K562 (cell line): ENCODE results near the gene OSBPL3. TPM values are rescaled to one million over a fixed set of nuclear protein-coding genes. Genes with fewer than 3 reads are reported as not detected.
A peak's percentile ranks its signal among the peaks of the same experiment; 100 is the strongest.

Experiments
- ATAC-seq: fragments of 200-7000 bp; cut with Tn5 transposase; 3 replicates; pipeline ENCODE4 v1.9.1; 2020; ENCODE audit warnings: moderate library complexity
- BruUV-seq: library from RNA; stranded (reverse); fragments of 400-500 nt; replicated peaks from 2 replicates; lab custom pipeline; 2021; lab: Mats Ljungman, UMichigan
- CTCF ChIA-PET: fragments of 300-600 bp; formaldehyde crosslinking; extraction: SDS; loops from one replicate; lab custom pipeline; 2021; ENCODE audit warnings: low intra/inter-chr PET ratio; lab: Yijun Ruan, JAX
- POLR2A ChIA-PET: fragments of 300-600, 350-650 bp; sonication (Branson Sonifier 250); formaldehyde crosslinking; extraction: SDS; loops from one replicate; lab custom pipeline; 2021; ENCODE audit warnings: antibody characterized with exemption, inconsistent platforms; lab: Yijun Ruan, JAX
- DNase-seq, 4 experiments: peaks; one replicate each; pipeline versions ENCODE4 v3.0.0 to v3.0.0-alpha.2; 2011 to 2018; ENCODE audit warnings: low spot score in 3 of 4, mixed read lengths in 3 of 4; ENCODE audit errors: extremely low read depth in 1 of 4
- FAIRE-seq: peaks from 2 replicates; lab custom pipeline; 2011; peaks lifted over from hg19 to GRCh38; lab: Jason Lieb, UNC
- H2AFZ ChIP-seq: 2 replicates; pipeline ENCODE4 v1.6.0; 2011; ENCODE audit warnings: low read depth, low read length, control low read depth, inconsistent platforms
- H3K27ac ChIP-seq: fragments of 200-600 bp; 3 replicates; pipeline ENCODE4 v1.8.0; 2011; ENCODE audit warnings: low read depth, mild to moderate bottlenecking, control low read depth, inconsistent platforms, low read length, moderate library complexity, mixed read lengths; ENCODE audit errors: extremely low read depth
- H3K27me3 ChIP-seq, 2 experiments: fragments of 300-600 bp in 1 of 2; 2 replicates in 1 of 2; 3 replicates in 1 of 2; pipeline versions ENCODE4 v1.6.0 to v1.8.0; 2011; ENCODE audit warnings: inconsistent platforms in 2 of 2, low read length in 2 of 2, mild to moderate bottlenecking in 1 of 2, mixed read lengths in 1 of 2, moderate library complexity in 1 of 2; ENCODE audit not compliant: control insufficient read depth in 2 of 2, insufficient read depth in 2 of 2
- H3K36me3 ChIP-seq: fragments of 300-600 bp; 3 replicates; pipeline ENCODE4 v1.8.0; 2011; ENCODE audit warnings: mild to moderate bottlenecking, low read length, inconsistent platforms; ENCODE audit not compliant: control insufficient read depth, insufficient read depth
- H3K4me1 ChIP-seq, 2 experiments: fragments of 200-600 bp in 1 of 2; replicated peaks in 1 of 2; 2 replicates in 1 of 2; 3 replicates in 1 of 2; pipeline versions ENCODE4 v1.5.1 to v1.8.0; 2011; ENCODE audit warnings: inconsistent platforms in 2 of 2, low read length in 2 of 2, mild to moderate bottlenecking in 1 of 2, mixed read lengths in 1 of 2, moderate library complexity in 1 of 2; ENCODE audit not compliant: control insufficient read depth in 2 of 2, insufficient read depth in 2 of 2
- H3K4me2 ChIP-seq: 2 replicates; pipeline ENCODE4 v1.6.1; 2011; ENCODE audit warnings: low read length, control low read depth, inconsistent platforms, mixed read lengths; ENCODE audit not compliant: insufficient read depth
- H3K4me3 ChIP-seq: fragments of 200-600 bp; sonication (generic), shearing (Covaris generic); 2 replicates; pipeline ENCODE4 v1.5.1; 2016; ENCODE audit warnings: control low read depth, inconsistent platforms
- H3K79me2 ChIP-seq: fragments of 200-600 bp; 3 replicates; pipeline ENCODE4 v1.8.0; 2011; ENCODE audit warnings: low read length, inconsistent platforms; ENCODE audit not compliant: control insufficient read depth, insufficient read depth
- H3K9ac ChIP-seq, 2 experiments: 2 replicates each; pipeline versions ENCODE4 v1.6.0 to v1.6.1; 2011; ENCODE audit warnings: low read depth in 2 of 2, low read length in 2 of 2, control low read depth in 1 of 2, inconsistent platforms in 1 of 2, mild to moderate bottlenecking in 1 of 2, mixed read lengths in 1 of 2; ENCODE audit not compliant: insufficient read depth in 1 of 2
- H3K9me1 ChIP-seq: one replicate; pipeline ENCODE4 v1.6.0; 2011; ENCODE audit warnings: inconsistent platforms, mild to moderate bottlenecking, low read length, moderate library complexity; ENCODE audit not compliant: control insufficient read depth, insufficient read depth
- H3K9me3 ChIP-seq: replicated peaks from 2 replicates; pipeline ENCODE4 v1.5.1; 2011; ENCODE audit warnings: low read depth, low read length, inconsistent platforms; ENCODE audit not compliant: control insufficient read depth, insufficient read depth
- H4K20me1 ChIP-seq: replicated peaks from 2 replicates; pipeline ENCODE4 v1.6.1; 2011; ENCODE audit warnings: low read length, inconsistent platforms, mixed read lengths; ENCODE audit not compliant: control insufficient read depth, insufficient read depth
- MAZ ChIP-seq, 2 experiments: fragments of 450-650 bp in 1 of 2; sonication (generic) in 1 of 2; formaldehyde crosslinking; IDR thresholded peaks in 1 of 2; conservative IDR thresholded peaks in 1 of 2; 2 replicates each; pipeline versions ENCODE4 v1.4.0 to v1.5.0; 2020; ENCODE audit warnings: mild to moderate bottlenecking in 1 of 2, missing genetic modification reagents in 1 of 2
- NCOA1 ChIP-seq: fragments of 450-650 bp; IDR thresholded peaks from 2 replicates; pipeline ENCODE4 v1.6.1; 2016; ENCODE audit warnings: low read depth
- PHF20 ChIP-seq: fragments of 450-650 bp; IDR thresholded peaks from 2 replicates; pipeline ENCODE4 v1.6.1; 2018; ENCODE audit not compliant: partially characterized antibody
- RUNX1 ChIP-seq: sonication (generic); IDR thresholded peaks from 2 replicates; pipeline ENCODE4 v1.6.1; 2016; ENCODE audit warnings: antibody characterized with exemption, low read depth
- TGIF2 ChIP-seq: sonication (generic); formaldehyde crosslinking; IDR thresholded peaks from 2 replicates; pipeline ENCODE4 v1.8.1; 2022; ENCODE audit warnings: mild to moderate bottlenecking, missing genetic modification reagents, moderate library complexity
- ZNF445 ChIP-seq: fragments of 250-450 bp; sonication (Bioruptor Pico); IDR thresholded peaks from 2 replicates; pipeline ENCODE4 v1.4.0; 2020; ENCODE audit warnings: low read depth, mild to moderate bottlenecking, moderate library complexity
- WGBS: fragments of 100-300 bp; shearing (Covaris generic); methylation state at CpG from one replicate; pipeline ENCODE4 v1.1.6; 2016; ENCODE audit warnings: low coverage, mixed read lengths; ENCODE audit not compliant: insufficient coverage; ENCODE audit errors: missing lambda C conversion rate; 5-methylcytosine and 5-hydroxymethylcytosine counted together
- in situ Hi-C: fragments of 300-500 bp; cut with MboI; formaldehyde crosslinking; loops from 4 replicates; pipeline ENCODE4 v1.15.0; 2018; ENCODE audit warnings: inconsistent platforms, mixed read lengths
- intact Hi-C: fragments of 100-400 bp; cut with micrococcal nuclease; formaldehyde crosslinking; loops from 2 replicates; pipeline ENCODE4 v1.14.2; 2022
- polyA plus RNA-seq, 8 experiments: library from polyadenylated mRNA; depleted of rRNA in 4 of 8; stranded (reverse) in 5 of 8; unstranded in 3 of 8; fragments of >200 nt; fragmentation: Nextera tagmentation in 2 of 8; fragmentation: Illumina TruSeq in 1 of 8; extraction: Ambion mirVana in 2 of 8; extraction: Trizol in 1 of 8; gene quantifications; 2 replicates each; pipeline versions ENCODE4 v1.2.1 to v1.2.3, GENCODE V29; 2011 to 2014; ENCODE audit warnings: inconsistent platforms in 1 of 8, missing spikeins in 1 of 8
- total RNA-seq, 7 experiments: library from RNA; depleted of rRNA in 6 of 7; stranded (reverse); fragments of >200 nt in 6 of 7; fragmentation: Illumina TruSeq in 2 of 7; extraction: Trizol in 2 of 7; gene quantifications; 2 replicates each; pipeline versions ENCODE4 v1.2.1 to v1.2.3, GENCODE V29; 2011 to 2021; ENCODE audit warnings: low replicate concordance in 1 of 7
- TF ChIP-seq, protein P1 (sequence below): sonication (generic); IDR thresholded peaks from 2 replicates; pipeline ENCODE4 v1.6.1; 2016

Gene OSBPL3
- total and polyA plus RNA-seq, 9 of the 15 experiments (the other 6 are each of a cell fraction or from before 2014, with no cell fraction given) = 4.8 to 37.2 (median 26.5) TPM

DNA sequence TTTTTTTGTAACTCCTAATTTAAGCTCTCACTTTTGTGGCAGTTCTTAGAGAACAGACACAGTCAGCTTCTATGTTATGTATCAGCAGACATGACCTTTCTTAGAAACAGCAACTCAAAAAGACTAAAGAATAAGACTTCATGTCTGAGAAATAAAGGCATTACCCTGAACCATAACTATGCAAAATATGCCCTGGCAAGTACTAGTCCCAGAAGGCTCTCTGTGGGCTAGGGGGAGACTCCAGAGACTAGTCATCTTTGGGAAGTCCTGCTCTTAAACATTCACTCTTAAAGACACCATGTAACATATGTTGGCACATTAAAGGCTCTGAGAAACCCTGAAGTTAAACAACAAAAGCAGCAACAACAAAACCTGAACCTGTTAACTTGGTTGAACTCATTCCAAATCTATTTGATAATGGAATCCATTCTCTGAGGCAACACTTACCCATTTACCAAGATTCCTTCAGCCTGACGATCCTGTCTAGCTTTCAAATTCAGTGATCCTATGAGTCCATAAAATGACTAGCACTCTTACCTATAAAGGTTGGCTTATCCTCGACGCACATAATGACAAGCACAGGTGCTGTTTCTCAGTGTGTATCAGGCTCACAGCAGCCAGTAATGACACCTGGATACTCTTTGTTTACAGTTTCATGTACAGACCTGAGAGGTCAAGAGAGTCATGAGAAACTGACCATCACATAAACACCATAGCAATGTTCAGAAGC lies 62.3 kb downstream of the OSBPL3 start:
- POLR2A ChIA-PET = interaction anchor here (0.7 to 1.7 kb wide), 5 partner anchors 8 to 14 kb away, joined by 3 to 4 read pairs (median 3); no protein-coding TSS in a partner anchor
- in situ Hi-C loops = no loop called here
- TF ChIP-seq NCOA1 (no peak), MAZ (CRISPR knock-in tag; conservative IDR thresholded peaks at IDR 0.05 in 1 of 2, IDR thresholded peaks at IDR 0.05 in 1 of 2) (no peak), PHF20 (no peak), RUNX1 (no peak), ZNF445 (CRISPR knock-in tag) (no peak), TGIF2 (no peak)
- TF ChIP-seq, protein P1, sequence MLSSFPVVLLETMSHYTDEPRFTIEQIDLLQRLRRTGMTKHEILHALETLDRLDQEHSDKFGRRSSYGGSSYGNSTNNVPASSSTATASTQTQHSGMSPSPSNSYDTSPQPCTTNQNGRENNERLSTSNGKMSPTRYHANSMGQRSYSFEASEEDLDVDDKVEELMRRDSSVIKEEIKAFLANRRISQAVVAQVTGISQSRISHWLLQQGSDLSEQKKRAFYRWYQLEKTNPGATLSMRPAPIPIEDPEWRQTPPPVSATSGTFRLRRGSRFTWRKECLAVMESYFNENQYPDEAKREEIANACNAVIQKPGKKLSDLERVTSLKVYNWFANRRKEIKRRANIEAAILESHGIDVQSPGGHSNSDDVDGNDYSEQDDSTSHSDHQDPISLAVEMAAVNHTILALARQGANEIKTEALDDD = peak; percentile 61
- Histone ChIP-seq H3K4me1 (peaks cover 15 to 61% of the 10 kb centered on the region in 2 experiments), H3K9me3 (no peaks in the 10 kb centered on the region), H3K4me2 (no peak overlapping the region), H3K9ac (peak overlapping the region in 1 of 2 experiments; percentile 17; a peak in 1 of 4 replicates), H2AFZ (no peak overlapping the region), H4K20me1 (no peaks in the 10 kb centered on the region), H3K27ac (no peak overlapping the region), H3K9me1 (no peaks in the 10 kb centered on the region), H3K79me2 (peaks cover 95% of the 10 kb centered on the region), H3K36me3 (peaks cover 3% of the 10 kb centered on the region; the same call in 1 of the 3 replicates), H3K4me3 (no peak overlapping the region), H3K27me3 (no peaks in the 10 kb centered on the region)
- no TSS peak for BruUV-seq
- intact Hi-C loops = no loop called here
- CTCF ChIA-PET = no interaction called here
- 45% methylated on average over 3 of the region's 3 CpGs for whole genome bisulfite sequencing
- ATAC-seq = no peak
- no peak for FAIRE-seq
- DNase-seq = no peak
